KMS-11 (cell line): Measurements from ENCODE around the gene GPANK1.

ENCODE experiments used
- H2AFZ ChIP-seq: fragments of 200-600 bp; sonication (generic); 2 replicates; pipeline ENCODE4 v1.6.1; 2016; ENCODE audit warnings: antibody characterized with exemption, mixed run types, low read depth
- H3K27ac ChIP-seq: fragments of 200-600 bp; sonication (generic); 2 replicates; pipeline ENCODE4 v1.6.1; 2016; ENCODE audit warnings: mild to moderate bottlenecking, mixed run types
- H3K27me3 ChIP-seq: fragments of 200-600 bp; sonication (generic); 2 replicates; pipeline ENCODE4 v1.6.1; 2017; ENCODE audit warnings: mild to moderate bottlenecking, low read depth, mixed run types, moderate library complexity; ENCODE audit not compliant: insufficient read depth
- H3K36me3 ChIP-seq: fragments of 200-600 bp; sonication (generic); 2 replicates; pipeline ENCODE4 v1.6.1; 2017; ENCODE audit warnings: mild to moderate bottlenecking, mixed run types; ENCODE audit not compliant: insufficient read depth
- H3K4me1 ChIP-seq: fragments of 200-600 bp; sonication (generic); 2 replicates; pipeline ENCODE4 v1.6.1; 2016; ENCODE audit warnings: mild to moderate bottlenecking, low read depth, mixed run types; ENCODE audit not compliant: poor library complexity, severe bottlenecking
- H3K4me2 ChIP-seq: fragments of 200-600 bp; sonication (generic); 2 replicates; pipeline ENCODE4 v1.7.0; 2016; ENCODE audit warnings: mild to moderate bottlenecking, mixed run types
- H3K4me3 ChIP-seq: fragments of 200-600 bp; sonication (generic); IDR thresholded peaks from 2 replicates; pipeline ENCODE4 v1.6.1; 2017; ENCODE audit warnings: low read depth, low read length, mixed read lengths; ENCODE audit not compliant: insufficient read depth
- H3K79me2 ChIP-seq: fragments of 200-600 bp; sonication (generic); 2 replicates; pipeline ENCODE4 v1.6.1; 2016; ENCODE audit warnings: low read depth, mixed run types; ENCODE audit not compliant: insufficient read depth
- H3K9ac ChIP-seq: fragments of 200-600 bp; sonication (generic); 2 replicates; pipeline ENCODE4 v1.6.1; 2016; ENCODE audit warnings: mild to moderate bottlenecking, mixed run types
- H4K20me1 ChIP-seq: fragments of 200-600 bp; sonication (generic); 2 replicates; pipeline ENCODE4 v1.6.1; 2016; ENCODE audit warnings: mild to moderate bottlenecking, mixed run types; ENCODE audit not compliant: insufficient read depth
- TF ChIP-seq, protein P1 (sequence below): fragments of 200-600 bp; sonication (generic); conservative IDR thresholded peaks from 2 replicates; pipeline ENCODE4 v1.6.1; 2017; ENCODE audit warnings: low read depth, mild to moderate bottlenecking, antibody characterized with exemption, low read length, moderate library complexity, mixed read lengths

Gene GPANK1

DNA sequence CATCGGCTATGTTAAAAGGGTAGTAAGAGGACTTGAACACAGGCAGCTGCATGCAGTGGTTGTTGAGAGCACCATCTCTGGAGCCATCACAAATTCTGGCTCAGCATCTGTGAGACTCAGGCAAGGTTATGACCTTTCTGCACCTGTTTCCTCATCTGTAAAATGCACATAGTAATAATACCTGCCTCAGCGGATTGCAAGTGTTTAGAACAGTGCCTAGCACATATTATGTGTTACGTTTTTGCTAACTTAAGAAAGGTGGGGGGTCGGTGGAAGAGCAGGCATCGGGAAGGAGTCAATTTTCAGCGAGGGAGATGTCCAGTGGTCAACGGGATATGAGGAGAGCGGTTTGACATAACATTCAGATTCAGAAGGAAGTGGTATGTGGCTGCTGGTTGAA lies 13.2 kb upstream of the GPANK1 start:
- Histone ChIP-seq H2AFZ (no peak overlapping the region; the same call in 1 of the 2 replicates), H3K9ac (no peak overlapping the region), H3K27ac (peak overlapping the region; percentile 30; the same call in 1 of the 2 replicates), H3K79me2 (no peaks in the 10 kb centered on the region), H3K4me2 (peak overlapping the region; percentile 13; the same call in 1 of the 2 replicates), H3K4me1 (peaks cover 49% of the 10 kb centered on the region), H3K27me3 (no peaks in the 10 kb centered on the region), H3K4me3 (no peak overlapping the region), H4K20me1 (no peaks in the 10 kb centered on the region), H3K36me3 (no peaks in the 10 kb centered on the region)
- TF ChIP-seq, protein P1, sequence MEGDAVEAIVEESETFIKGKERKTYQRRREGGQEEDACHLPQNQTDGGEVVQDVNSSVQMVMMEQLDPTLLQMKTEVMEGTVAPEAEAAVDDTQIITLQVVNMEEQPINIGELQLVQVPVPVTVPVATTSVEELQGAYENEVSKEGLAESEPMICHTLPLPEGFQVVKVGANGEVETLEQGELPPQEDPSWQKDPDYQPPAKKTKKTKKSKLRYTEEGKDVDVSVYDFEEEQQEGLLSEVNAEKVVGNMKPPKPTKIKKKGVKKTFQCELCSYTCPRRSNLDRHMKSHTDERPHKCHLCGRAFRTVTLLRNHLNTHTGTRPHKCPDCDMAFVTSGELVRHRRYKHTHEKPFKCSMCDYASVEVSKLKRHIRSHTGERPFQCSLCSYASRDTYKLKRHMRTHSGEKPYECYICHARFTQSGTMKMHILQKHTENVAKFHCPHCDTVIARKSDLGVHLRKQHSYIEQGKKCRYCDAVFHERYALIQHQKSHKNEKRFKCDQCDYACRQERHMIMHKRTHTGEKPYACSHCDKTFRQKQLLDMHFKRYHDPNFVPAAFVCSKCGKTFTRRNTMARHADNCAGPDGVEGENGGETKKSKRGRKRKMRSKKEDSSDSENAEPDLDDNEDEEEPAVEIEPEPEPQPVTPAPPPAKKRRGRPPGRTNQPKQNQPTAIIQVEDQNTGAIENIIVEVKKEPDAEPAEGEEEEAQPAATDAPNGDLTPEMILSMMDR: no peak

DNA sequence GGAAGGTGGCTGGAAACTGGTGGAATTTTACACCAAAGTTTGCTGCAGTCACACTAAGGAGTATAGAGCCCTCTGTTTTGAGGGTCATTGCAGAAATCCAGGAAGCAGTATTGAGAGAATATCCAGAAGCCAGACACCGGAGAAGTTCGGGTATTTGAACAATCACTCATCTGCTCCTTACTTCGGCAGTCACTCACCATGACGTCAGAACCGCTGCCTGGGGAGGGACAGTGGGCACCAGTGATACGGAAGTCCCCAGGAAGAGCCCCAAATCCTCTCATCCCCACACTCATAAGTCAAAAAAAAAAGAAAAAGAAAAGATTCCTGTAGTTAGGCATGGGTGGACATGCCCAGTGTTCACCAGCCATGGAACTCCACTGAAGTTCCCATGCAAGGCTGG lies 12.1 kb upstream of the GPANK1 start:
- Histone ChIP-seq H3K27me3 (no peaks in the 10 kb centered on the region), H2AFZ (no peak overlapping the region), H3K9ac (no peak overlapping the region), H4K20me1 (no peaks in the 10 kb centered on the region), H3K36me3 (no peaks in the 10 kb centered on the region), H3K27ac (no peak overlapping the region), H3K4me3 (no peak overlapping the region), H3K4me2 (peak overlapping the region; percentile 13; the same call in 1 of the 2 replicates), H3K4me1 (peaks cover 49% of the 10 kb centered on the region), H3K79me2 (no peaks in the 10 kb centered on the region)
- TF ChIP-seq, protein P1: no peak

DNA sequence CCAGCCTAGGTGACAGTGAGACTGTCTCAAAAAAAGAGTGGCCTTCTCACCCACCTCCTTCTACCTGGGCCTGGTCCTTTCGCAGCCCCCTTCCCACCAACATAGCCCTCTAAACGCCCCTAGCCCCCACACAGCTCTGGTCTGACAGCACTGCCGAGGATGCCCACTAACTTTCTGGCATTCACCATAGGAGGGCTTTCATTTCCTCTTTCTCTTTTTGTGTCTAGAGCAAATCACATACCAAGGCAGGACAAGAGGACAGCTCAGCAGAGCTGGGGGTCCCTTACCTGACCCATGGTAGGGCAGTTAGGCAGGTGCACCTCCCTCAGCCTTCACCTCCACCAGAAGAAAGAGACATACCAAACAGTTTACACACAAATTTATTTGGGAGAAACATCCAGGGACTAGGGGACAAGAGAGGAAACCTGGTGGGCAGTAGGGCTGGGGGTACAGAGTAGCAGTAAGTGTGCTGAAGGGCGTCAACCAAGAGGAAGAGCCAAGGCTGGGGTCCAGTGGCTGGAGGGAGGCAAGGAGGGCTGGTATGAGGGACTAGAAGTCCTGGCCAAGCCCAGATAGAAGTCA lies 11.6 kb upstream of the GPANK1 start:
- H2AFZ ChIP-seq: no peak overlapping the region
- H4K20me1 ChIP-seq: no peaks in the 10 kb centered on the region
- H3K27ac ChIP-seq: no peak overlapping the region
- H3K4me2 ChIP-seq: no peak overlapping the region
- peaks cover 47% of the 10 kb centered on the region for H3K4me1 ChIP-seq
- H3K9ac ChIP-seq: no peak overlapping the region
- H3K4me3 ChIP-seq: no peak overlapping the region
- H3K27me3 ChIP-seq: no peaks in the 10 kb centered on the region
- H3K36me3 ChIP-seq: no peaks in the 10 kb centered on the region
- TF ChIP-seq, protein P1: no peak
- H3K79me2 ChIP-seq: no peaks in the 10 kb centered on the region

DNA sequence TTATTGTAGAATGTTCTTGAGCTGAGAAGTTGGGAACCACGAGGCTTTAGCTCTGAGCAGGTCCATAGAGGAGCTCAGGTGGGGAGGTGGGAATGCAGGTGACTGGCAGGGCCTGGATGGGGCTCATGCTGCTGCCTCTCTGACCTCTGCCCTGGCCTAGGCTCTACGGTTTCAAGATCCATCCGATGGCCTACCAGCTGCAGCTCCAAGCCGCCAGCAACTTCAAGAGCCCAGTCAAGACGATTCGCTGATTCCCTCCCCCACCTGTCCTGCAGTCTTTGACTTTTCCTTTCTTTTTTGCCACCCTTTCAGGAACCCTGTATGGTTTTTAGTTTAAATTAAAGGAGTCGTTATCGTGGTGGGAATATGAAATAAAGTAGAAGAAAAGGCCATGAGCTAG lies 4.9 kb upstream of the GPANK1 start, which contains the start of gene LY6G5B:
Gene LY6G5B (plus strand): TSS at position 301 of the 400 bp plus-strand sequence. CDS start 975 bp downstream, outside the sequence.
- TF ChIP-seq, protein P1: no peak
- Histone ChIP-seq H3K79me2 (peaks cover 25% of the 10 kb centered on the region), H3K27ac (no peak within 1 kb of the TSS), H3K4me3 (no peak within 1 kb of the TSS), H2AFZ (no peak within 1 kb of the TSS), H4K20me1 (no peaks in the 10 kb centered on the region), H3K36me3 (peaks cover 4% of the 10 kb centered on the region; the same call in 1 of the 2 replicates), H3K4me2 (no peak within 1 kb of the TSS), H3K9ac (no peak within 1 kb of the TSS), H3K27me3 (no peaks in the 10 kb centered on the region), H3K4me1 (peaks cover 10% of the 10 kb centered on the region)
